ENCODE measurements around the gene STX16. TPM values are rescaled to one million over a fixed set of nuclear protein-coding genes. Genes with fewer than 3 reads are reported as not detected.

The STX16 gene
- total and polyA plus RNA-seq, 9 of the 15 experiments (the other 6 are each of a cell fraction or from before 2014, with no cell fraction given) = 4.4 to 43.5 (median 14.7) TPM

DNA sequence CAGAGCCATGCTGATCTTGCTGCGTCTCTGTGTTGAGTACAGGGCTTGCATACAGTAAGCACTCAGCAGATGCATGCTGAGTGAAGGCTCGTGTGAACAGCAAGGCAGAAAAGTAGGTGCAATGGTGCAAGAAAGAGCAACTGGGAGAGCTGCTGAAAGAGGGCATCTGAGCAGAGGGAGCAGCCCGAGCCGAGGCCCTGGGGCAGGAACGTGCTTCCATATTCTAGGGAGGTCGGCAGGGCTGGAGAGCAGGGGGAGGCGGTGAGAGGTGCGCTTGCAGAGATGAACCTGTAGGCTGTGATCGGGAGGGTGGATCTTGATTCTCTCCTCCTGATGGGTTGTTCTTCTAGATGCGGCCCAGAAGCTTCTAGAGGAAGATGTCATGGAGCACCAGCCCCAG is 26.4 kb upstream of the STX16 start:
- ChIA-PET POLR2A (interaction anchor here (0.6 to 1.2 kb wide), 7 partner anchors 8 to 1820 kb away, joined by 3 to 6 read pairs (median 3); no protein-coding TSS in a partner anchor), CTCF (ENCODE audit: low intra/inter-chr PET ratio) (interaction anchor here (0.5 kb wide), 1 partner anchor 14 kb away, joined by 3 read pairs; no protein-coding TSS in a partner anchor)
- Histone ChIP-seq H2AFZ (ENCODE audit: low read depth, low read length) (peak overlapping the region; percentile 84; the same call in 1 of the 2 replicates), H3K4me2 (ENCODE audit: insufficient read depth, low read length) (peak overlapping the region; percentile 59; the same call in 1 of the 2 replicates), H3K27ac (ENCODE audit: extremely low read depth, low read depth, low read length) (peak overlapping the region; percentile 73; the same call in 2 of the 3 replicates), H3K79me2 (ENCODE audit: control insufficient read depth, insufficient read depth, low read length) (no peaks in the 10 kb centered on the region), H3K4me3 (no peak overlapping the region), H3K36me3 (ENCODE audit: control insufficient read depth, insufficient read depth, low read length) (no peaks in the 10 kb centered on the region; the same call in 2 of the 3 replicates), H3K9me3 (replicated peaks; ENCODE audit: control insufficient read depth, insufficient read depth, low read depth, low read length) (no peaks in the 10 kb centered on the region), H3K9ac (ENCODE audit: insufficient read depth in 1 of 2, low read depth in 2 of 2, low read length in 2 of 2) (peak overlapping the region in 1 of 2 experiments; percentile 48; a peak in 1 of 4 replicates), H4K20me1 (replicated peaks; ENCODE audit: control insufficient read depth, insufficient read depth, low read length) (no peaks in the 10 kb centered on the region), H3K9me1 (ENCODE audit: control insufficient read depth, insufficient read depth, low read length) (no peaks in the 10 kb centered on the region), H3K27me3 (ENCODE audit: control insufficient read depth in 2 of 2, insufficient read depth in 2 of 2, low read length in 2 of 2) (peaks cover under 1 to 12% of the 10 kb centered on the region in 2 experiments; a peak in 3 of 5 replicates), H3K4me1 (replicated peaks in 1 of 2; ENCODE audit: control insufficient read depth in 2 of 2, insufficient read depth in 2 of 2, low read length in 2 of 2) (peaks cover 24 to 27% of the 10 kb centered on the region in 2 experiments)
- DNase-seq (ENCODE audit: extremely low read depth in 1 of 4, low spot score in 3 of 4) (no peak), FAIRE-seq (no peak), ATAC-seq (no peak)
- WGBS (ENCODE audit: insufficient coverage, low coverage, missing lambda C conversion rate) = 63% methylated on average over 10 of the region's 10 CpGs
- TF ChIP-seq ZKSCAN8 (CRISPR knock-in tag; IDR thresholded peaks at IDR 0.05) = peak; percentile 68; the same call in 1 of the 2 replicates
- TF ChIP-seq RAD51 (IDR thresholded peaks at IDR 0.05; ENCODE audit: borderline replicate concordance, low read depth) = no peak
- no peak for TF ChIP-seq NR2C2 (CRISPR knock-in tag; IDR thresholded peaks at IDR 0.05)
- 0 out of 2 replicates have a peak, but pooled peaks have one; percentile 2 for TF ChIP-seq NR2C2 (tag; IDR thresholded peaks at IDR 0.05)
- in situ Hi-C loops (cut with MboI) (loop anchor here (25.0 kb wide), 1 partner anchor 387 kb away; the partner anchor contains the start of gene ANKRD60), intact Hi-C loops (cut with micrococcal nuclease) (no loop called here)
- BruUV-seq (replicated peaks) = no TSS peak

DNA sequence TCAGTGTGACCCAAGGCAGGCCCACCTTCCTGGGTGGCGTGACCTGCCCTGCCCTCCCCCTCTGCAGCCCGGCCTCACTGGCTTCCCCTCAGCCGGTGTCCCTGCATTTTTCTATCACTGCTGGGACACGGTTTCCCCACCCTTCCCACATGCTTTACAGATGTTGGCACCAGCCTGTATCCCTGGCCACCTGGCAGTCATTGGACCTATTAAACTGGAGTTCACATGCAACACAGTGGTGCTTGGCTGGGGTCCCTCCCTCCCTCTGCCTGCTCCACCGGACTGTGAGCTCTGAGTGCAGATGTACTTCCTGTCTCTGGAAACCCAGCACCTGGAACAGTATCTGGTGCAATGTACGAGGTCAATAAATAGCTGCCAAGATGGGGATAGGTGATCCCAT is 25.5 kb upstream of the STX16 start:
- TF ChIP-seq CREM (IDR thresholded peaks at IDR 0.05; ENCODE audit: low read depth) (no peak), ZNF124 (CRISPR knock-in tag; IDR thresholded peaks at IDR 0.05) (no peak), MTA2 (IDR thresholded peaks at IDR 0.05; ENCODE audit: low read depth) (no peak), ZNF778 (CRISPR knock-in tag; IDR thresholded peaks at IDR 0.05) (no peak), BRD4 (IDR thresholded peaks at IDR 0.05) (no peak)
- TF ChIP-seq, protein P1, sequence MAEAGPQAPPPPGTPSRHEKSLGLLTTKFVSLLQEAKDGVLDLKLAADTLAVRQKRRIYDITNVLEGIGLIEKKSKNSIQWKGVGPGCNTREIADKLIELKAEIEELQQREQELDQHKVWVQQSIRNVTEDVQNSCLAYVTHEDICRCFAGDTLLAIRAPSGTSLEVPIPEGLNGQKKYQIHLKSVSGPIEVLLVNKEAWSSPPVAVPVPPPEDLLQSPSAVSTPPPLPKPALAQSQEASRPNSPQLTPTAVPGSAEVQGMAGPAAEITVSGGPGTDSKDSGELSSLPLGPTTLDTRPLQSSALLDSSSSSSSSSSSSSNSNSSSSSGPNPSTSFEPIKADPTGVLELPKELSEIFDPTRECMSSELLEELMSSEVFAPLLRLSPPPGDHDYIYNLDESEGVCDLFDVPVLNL (CRISPR knock-in tag; IDR thresholded peaks at IDR 0.05; ENCODE audit: low read depth) = no peak
- Histone ChIP-seq H3K27me3 (ENCODE audit: control insufficient read depth in 2 of 2, insufficient read depth in 2 of 2, low read length in 2 of 2) (peaks cover 2 to 5% of the 10 kb centered on the region in 2 experiments; a peak in 3 of 5 replicates), H3K27ac (ENCODE audit: extremely low read depth, low read depth, low read length) (no peak overlapping the region), H2AFZ (ENCODE audit: low read depth, low read length) (no peak overlapping the region), H3K9me3 (replicated peaks; ENCODE audit: control insufficient read depth, insufficient read depth, low read depth, low read length) (no peaks in the 10 kb centered on the region), H4K20me1 (replicated peaks; ENCODE audit: control insufficient read depth, insufficient read depth, low read length) (no peaks in the 10 kb centered on the region), H3K79me2 (ENCODE audit: control insufficient read depth, insufficient read depth, low read length) (no peaks in the 10 kb centered on the region), H3K4me2 (ENCODE audit: insufficient read depth, low read length) (no peak overlapping the region), H3K9ac (ENCODE audit: insufficient read depth in 1 of 2, low read depth in 2 of 2, low read length in 2 of 2) (no peak overlapping the region), H3K9me1 (ENCODE audit: control insufficient read depth, insufficient read depth, low read length) (no peaks in the 10 kb centered on the region), H3K4me3 (no peak overlapping the region), H3K4me1 (replicated peaks in 1 of 2; ENCODE audit: control insufficient read depth in 2 of 2, insufficient read depth in 2 of 2, low read length in 2 of 2) (peaks cover 24 to 27% of the 10 kb centered on the region in 2 experiments), H3K36me3 (ENCODE audit: control insufficient read depth, insufficient read depth, low read length) (no peaks in the 10 kb centered on the region; the same call in 2 of the 3 replicates)
- no TSS peak for BruUV-seq (replicated peaks)
- intact Hi-C loops (cut with micrococcal nuclease) = no loop called here
- ChIA-PET CTCF (ENCODE audit: low intra/inter-chr PET ratio) (no interaction called here), POLR2A (interaction anchor here (0.6 to 1.0 kb wide), 2 partner anchors 10 to 30 kb away, joined by 3 read pairs; no protein-coding TSS in a partner anchor)
- FAIRE-seq (no peak), DNase-seq (ENCODE audit: extremely low read depth in 1 of 4, low spot score in 3 of 4) (no peak), ATAC-seq (no peak)
- WGBS (ENCODE audit: insufficient coverage, low coverage, missing lambda C conversion rate) = 52% methylated on average over 4 of the region's 6 CpGs
- in situ Hi-C loops (cut with MboI) = loop anchor here (25.0 kb wide), 1 partner anchor 388 kb away; the partner anchor contains the start of gene ANKRD60
